ENCODE results near the gene TOPORS.

GRCh38 chr9:32545884-32546283, 6.5 kb downstream of the TOPORS start:
- TF ChIP-seq REST (IDR thresholded peaks at IDR 0.05; ENCODE audit: insufficient read depth in 1 of 2, low read depth in 2 of 2, low read length in 2 of 2) (no peak), FOXP2 (optimal IDR thresholded peaks at IDR 0.05; ENCODE audit: borderline replicate concordance, extremely low read depth, extremely low read length, insufficient read depth) (no peak)

All from PFSK-1 (cell line).